Measurements from ENCODE around the gene CLMN. TPM values are rescaled to one million over a fixed set of nuclear protein-coding genes. Genes with fewer than 3 reads are reported as not detected.
A peak's percentile ranks its signal among the peaks of the same experiment; 100 is the strongest.

CLMN gene
- total and polyA plus RNA-seq, 8 donors = 17.4 to 78.1 (median 59.8) TPM

DNA sequence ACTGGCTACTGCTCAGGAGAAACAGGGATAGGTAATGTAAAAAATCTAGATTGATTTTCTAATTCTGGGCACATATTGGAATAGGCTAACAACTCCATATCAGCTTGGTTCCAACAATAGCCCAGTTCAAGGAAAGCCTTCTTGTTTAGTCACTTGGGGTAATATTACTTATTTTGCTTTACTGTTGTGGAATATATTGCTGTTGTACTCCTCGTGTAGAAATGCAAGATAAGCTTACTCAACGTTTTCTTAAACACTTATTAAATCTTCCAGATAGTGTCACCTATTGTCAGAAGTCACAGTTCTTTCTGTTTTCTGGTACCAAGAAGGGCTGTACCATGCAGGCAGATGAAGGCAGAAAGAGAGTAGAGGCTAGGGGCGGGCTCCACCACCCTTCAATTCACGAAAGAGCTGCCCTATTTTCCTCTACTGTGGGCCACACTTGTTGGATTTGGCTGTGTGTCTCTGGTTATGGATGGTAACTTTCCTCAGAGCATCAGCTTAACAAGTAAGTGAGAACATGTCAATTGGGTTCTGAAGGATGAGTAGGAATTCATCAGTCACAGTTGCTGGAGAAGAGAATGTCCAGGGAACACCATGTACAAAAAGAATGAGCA lies 38.0 kb downstream of the CLMN start:
- peak; percentile 22 to 55 (median 28) for ATAC-seq
- Histone ChIP-seq H3K27ac (peak overlapping the region in 2 of 4 donors; percentile 19 to 33), H3K36me3 (no peaks in the 10 kb centered on the region), H3K4me1 (peaks cover 7 to 29% (median 26%) of the 10 kb centered on the region in 3 donors), H3K9me3 (no peaks in the 10 kb centered on the region), H3K4me3 (no peak overlapping the region), H3K27me3 (no peaks in the 10 kb centered on the region)
- no peak for DNase-seq
- FAIRE-seq = no peak
- WGBS, 2 donors = 47 to 55% methylated on average over 4 of the region's 4 CpGs
- TF ChIP-seq, protein P1, sequence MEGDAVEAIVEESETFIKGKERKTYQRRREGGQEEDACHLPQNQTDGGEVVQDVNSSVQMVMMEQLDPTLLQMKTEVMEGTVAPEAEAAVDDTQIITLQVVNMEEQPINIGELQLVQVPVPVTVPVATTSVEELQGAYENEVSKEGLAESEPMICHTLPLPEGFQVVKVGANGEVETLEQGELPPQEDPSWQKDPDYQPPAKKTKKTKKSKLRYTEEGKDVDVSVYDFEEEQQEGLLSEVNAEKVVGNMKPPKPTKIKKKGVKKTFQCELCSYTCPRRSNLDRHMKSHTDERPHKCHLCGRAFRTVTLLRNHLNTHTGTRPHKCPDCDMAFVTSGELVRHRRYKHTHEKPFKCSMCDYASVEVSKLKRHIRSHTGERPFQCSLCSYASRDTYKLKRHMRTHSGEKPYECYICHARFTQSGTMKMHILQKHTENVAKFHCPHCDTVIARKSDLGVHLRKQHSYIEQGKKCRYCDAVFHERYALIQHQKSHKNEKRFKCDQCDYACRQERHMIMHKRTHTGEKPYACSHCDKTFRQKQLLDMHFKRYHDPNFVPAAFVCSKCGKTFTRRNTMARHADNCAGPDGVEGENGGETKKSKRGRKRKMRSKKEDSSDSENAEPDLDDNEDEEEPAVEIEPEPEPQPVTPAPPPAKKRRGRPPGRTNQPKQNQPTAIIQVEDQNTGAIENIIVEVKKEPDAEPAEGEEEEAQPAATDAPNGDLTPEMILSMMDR (IDR thresholded peaks at IDR 0.05) = no peak
- intact Hi-C loops (cut with DNase I) = no loop called here

DNA sequence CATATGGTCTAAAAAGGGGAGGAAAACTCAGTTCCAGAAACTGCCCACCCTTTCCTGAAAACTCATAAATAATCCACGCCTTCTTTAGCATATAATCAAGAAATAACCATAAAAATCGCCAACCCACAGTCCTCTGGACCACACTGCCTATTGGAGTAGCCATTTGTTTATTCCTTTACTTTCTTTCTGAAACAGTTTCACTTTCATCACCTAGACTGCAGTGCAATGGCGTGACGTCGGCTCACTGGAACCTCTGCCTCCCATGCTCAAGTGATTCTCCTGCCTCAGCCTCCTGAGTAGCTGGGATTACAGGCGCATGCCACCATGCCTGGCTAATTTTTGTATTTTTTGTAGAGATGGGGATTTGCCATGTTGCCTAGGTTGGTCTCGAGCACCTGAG lies 44.2 kb downstream of the CLMN start:
- no peaks in the 10 kb centered on the region for H3K27me3 ChIP-seq
- H3K9me3 ChIP-seq = no peaks in the 10 kb centered on the region
- H3K4me3 ChIP-seq = no peak overlapping the region
- 95 to 98% methylated on average over 7 of the region's 7 CpGs for WGBS, 2 donors
- intact Hi-C loops (cut with DNase I) = no loop called here
- no peak for FAIRE-seq
- no peak for ATAC-seq
- no peaks in the 10 kb centered on the region for H3K36me3 ChIP-seq
- no peak for DNase-seq
- TF ChIP-seq, protein P1 (IDR thresholded peaks at IDR 0.05) = no peak
- H3K27ac ChIP-seq = no peak overlapping the region
- H3K4me1 ChIP-seq = peaks cover 0 to 7% (median 4%) of the 10 kb centered on the region in 3 donors

DNA sequence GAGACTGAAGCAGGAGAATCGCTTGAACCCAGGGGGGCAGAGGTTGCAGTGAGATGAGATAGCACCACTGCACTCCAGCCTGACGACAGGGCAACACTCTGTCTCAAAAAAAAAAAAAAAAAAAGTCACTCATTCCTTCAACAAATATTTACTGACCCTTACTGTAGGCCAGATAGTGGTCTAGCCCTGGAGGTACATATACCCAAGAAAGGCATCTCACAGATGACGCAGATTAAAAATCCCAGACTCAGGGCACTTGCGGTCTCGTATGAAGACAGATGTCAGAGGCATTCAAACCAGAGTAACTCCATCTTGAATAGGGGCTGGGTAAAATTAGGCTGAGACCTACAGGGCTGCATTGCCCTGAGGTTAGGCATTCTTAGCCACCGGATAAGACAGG lies 44.8 kb downstream of the CLMN start:
- 83 to 87% methylated on average over 6 of the region's 6 CpGs for WGBS, 2 donors
- intact Hi-C loops (cut with DNase I) = no loop called here
- TF ChIP-seq, protein P1 (IDR thresholded peaks at IDR 0.05) = no peak
- FAIRE-seq (no peak), ATAC-seq (no peak), DNase-seq (no peak)
- H3K36me3 ChIP-seq = no peaks in the 10 kb centered on the region
- H3K4me1 ChIP-seq = peaks cover 0 to 2% (median 0%) of the 10 kb centered on the region in 3 donors
- H3K9me3 ChIP-seq = no peaks in the 10 kb centered on the region
- H3K4me3 ChIP-seq = no peak overlapping the region
- H3K27me3 ChIP-seq = no peaks in the 10 kb centered on the region
- no peak overlapping the region for H3K27ac ChIP-seq

DNA sequence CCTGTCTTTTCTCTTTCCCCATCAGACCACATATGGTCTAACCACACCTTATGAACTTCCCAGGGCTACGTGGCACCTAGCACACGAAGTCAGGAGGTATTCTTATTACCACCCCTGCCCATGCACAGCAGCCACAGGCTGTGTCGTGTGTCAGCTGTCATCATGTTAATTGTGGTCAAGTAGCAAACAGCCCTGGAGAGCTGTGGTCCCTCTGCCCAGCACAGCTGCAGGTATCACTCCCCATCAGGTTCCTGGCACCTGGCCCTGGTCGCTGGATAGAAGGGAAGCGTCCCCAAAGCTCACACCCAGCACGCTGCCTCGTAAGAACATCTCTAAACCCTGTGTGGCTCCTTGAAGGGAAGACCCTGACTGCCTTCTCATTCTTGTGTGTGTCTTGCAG lies 45.4 kb downstream of the CLMN start:
- H3K4me1 ChIP-seq = peaks cover 0 to 2% (median 0%) of the 10 kb centered on the region in 3 donors
- no peaks in the 10 kb centered on the region for H3K9me3 ChIP-seq
- FAIRE-seq (no peak), DNase-seq (no peak), ATAC-seq (no peak)
- WGBS, 2 donors = 94% methylated on average over 7 of the region's 7 CpGs
- H3K27ac ChIP-seq = no peak overlapping the region
- H3K36me3 ChIP-seq = no peaks in the 10 kb centered on the region
- H3K4me3 ChIP-seq = no peak overlapping the region
- H3K27me3 ChIP-seq = no peaks in the 10 kb centered on the region
- intact Hi-C loops (cut with DNase I) = no loop called here
- TF ChIP-seq, protein P1 (IDR thresholded peaks at IDR 0.05) = no peak
